Measurements from ENCODE around the gene CDK5R2. TPM values are rescaled to one million over a fixed set of nuclear protein-coding genes. Genes with fewer than 3 reads are reported as not detected.

CDK5R2 gene
- total and polyA plus RNA-seq, 12 donors: 0.13 to 10.4 (median 1.7) TPM; not detected in 3

DNA sequence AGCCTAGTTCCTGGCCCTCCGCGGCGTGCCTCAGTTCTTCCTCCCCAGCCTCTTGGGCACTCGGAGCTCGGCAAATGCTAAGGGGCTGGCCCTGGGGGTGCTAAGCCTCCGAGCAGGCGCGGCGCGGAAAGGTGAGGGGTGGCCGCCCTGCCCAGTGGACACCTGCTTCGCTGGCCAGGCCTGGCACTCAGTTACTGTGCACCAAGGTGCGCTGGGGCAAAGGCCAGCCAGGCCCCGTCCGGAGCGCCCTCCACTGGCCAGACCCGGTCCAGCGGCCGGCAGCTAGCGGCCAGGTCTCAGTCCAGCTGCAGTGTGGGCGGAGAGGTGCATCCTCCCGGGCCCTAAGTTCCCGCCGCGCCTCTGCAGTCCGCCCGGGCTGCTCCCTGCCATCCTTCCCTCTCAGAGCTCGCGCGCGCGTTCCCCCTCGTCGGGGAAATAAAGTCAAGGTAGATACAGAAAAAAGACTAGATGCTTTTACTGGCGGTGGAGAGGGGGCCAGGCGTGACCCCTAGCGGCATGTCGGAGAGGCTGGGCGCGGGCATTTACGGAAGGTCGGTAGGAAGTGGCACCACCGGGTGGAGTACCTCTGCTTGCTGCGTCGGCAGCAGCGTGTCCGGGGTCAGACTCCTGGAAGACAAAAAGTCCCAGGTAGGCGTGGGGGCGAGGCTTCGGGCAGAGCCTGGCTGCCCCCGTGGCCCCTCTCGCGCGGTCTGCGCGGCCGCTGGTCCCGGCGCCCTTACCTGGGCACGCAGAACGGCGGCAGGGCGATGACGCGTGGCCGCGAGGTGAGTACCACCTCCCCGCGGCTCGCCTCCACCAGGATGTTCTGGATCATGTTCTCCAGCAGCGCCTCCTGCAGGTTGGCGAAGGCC lies 43.2 kb downstream of the CDK5R2 start:
- Histone ChIP-seq H3K9me3 (replicated peaks in 1 of 3) (no peaks in the 10 kb centered on the region), H3K27me3 (peaks cover 48% of the 10 kb centered on the region), H3K27ac (peak overlapping the region in 1 of 5 donors; percentile 71), H3K4me3 (peak overlapping the region in 1 of 4 donors; percentile 32), H3K36me3 (replicated peaks in 1 of 2) (no peaks in the 10 kb centered on the region), H3K4me1 (replicated peaks in 1 of 2) (peaks cover 13 to 20% of the 10 kb centered on the region in 2 donors)
- intact Hi-C loops (cut with DNase I): no loop called here
- DNase-seq: peak in 6 of 7 donors; percentile 45 to 91 (median 66)
- no peak for TF ChIP-seq POLR2A (IDR thresholded peaks at IDR 0.05)
- TF ChIP-seq, protein P1, sequence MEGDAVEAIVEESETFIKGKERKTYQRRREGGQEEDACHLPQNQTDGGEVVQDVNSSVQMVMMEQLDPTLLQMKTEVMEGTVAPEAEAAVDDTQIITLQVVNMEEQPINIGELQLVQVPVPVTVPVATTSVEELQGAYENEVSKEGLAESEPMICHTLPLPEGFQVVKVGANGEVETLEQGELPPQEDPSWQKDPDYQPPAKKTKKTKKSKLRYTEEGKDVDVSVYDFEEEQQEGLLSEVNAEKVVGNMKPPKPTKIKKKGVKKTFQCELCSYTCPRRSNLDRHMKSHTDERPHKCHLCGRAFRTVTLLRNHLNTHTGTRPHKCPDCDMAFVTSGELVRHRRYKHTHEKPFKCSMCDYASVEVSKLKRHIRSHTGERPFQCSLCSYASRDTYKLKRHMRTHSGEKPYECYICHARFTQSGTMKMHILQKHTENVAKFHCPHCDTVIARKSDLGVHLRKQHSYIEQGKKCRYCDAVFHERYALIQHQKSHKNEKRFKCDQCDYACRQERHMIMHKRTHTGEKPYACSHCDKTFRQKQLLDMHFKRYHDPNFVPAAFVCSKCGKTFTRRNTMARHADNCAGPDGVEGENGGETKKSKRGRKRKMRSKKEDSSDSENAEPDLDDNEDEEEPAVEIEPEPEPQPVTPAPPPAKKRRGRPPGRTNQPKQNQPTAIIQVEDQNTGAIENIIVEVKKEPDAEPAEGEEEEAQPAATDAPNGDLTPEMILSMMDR (IDR thresholded peaks at IDR 0.05): peak in 4 of 6 experiments; percentile 28 to 50 (median 40)
- WGBS, 4 donors: 0 to 2% (median 2%) methylated on average over 8 to 72 of the region's 72 CpGs

DNA sequence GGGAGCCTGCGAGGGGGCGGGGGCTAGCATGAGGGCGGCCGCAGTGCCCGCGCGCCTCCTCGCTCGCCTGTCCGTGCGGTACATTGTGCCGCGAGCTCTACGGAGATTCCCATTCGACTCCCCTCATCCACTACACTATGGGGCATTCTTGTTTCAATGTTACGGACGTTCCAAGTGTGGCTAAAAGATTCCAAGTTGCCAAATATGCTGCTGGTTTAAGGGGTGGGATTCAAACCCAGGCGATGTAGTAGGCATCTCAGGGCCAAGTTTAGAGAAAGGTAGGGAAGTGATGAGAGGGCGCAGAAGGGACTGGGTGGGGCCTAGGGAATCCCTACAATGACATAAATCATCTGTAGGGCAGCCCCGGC lies 43.8 kb downstream of the CDK5R2 start:
- 11 to 25% (median 18%) methylated on average over 3 to 20 of the region's 20 CpGs for WGBS, 4 donors
- no peak for DNase-seq
- H3K27ac ChIP-seq: peak overlapping the region in 1 of 5 donors; percentile 71
- H3K4me1 ChIP-seq (replicated peaks in 1 of 2): peaks cover 13 to 20% of the 10 kb centered on the region in 2 donors
- intact Hi-C loops (cut with DNase I): no loop called here
- H3K27me3 ChIP-seq: peaks cover 49% of the 10 kb centered on the region
- TF ChIP-seq, protein P1 (IDR thresholded peaks at IDR 0.05): no peak
- TF ChIP-seq POLR2A (IDR thresholded peaks at IDR 0.05): no peak
- peak overlapping the region in 1 of 4 donors; percentile 32 for H3K4me3 ChIP-seq
- H3K36me3 ChIP-seq (replicated peaks in 1 of 2): no peaks in the 10 kb centered on the region
- H3K9me3 ChIP-seq (replicated peaks in 1 of 3): no peaks in the 10 kb centered on the region

GRCh38 chr2:219003979-219004378 lies 44.5 kb downstream of the CDK5R2 start:
- intact Hi-C loops (cut with DNase I): no loop called here
- WGBS, 4 donors: 83 to 90% (median 89%) methylated on average over 3 of the region's 3 CpGs

DNA sequence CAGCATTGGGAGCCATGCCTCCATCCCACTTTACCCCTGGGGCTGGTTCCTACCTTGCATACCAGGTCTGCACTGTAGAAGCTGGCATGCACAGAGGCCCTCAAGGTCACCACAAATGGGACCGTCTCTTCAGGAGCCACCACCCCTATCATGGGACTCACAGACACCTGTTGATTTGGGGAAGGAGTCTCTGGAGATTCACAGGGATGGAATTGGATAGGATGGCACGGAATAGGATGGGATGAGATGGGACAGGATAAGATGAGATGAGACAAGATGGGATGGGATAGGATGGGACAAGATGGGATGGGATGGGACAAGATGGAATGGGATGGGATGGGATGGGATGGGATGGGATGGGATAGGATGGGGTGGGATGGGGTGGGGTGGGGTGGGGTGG lies 49.8 kb downstream of the CDK5R2 start:
- TF ChIP-seq, protein P1 (IDR thresholded peaks at IDR 0.05): no peak
- TF ChIP-seq POLR2A (IDR thresholded peaks at IDR 0.05): no peak
- no peak overlapping the region for H3K27ac ChIP-seq

More at GRCh38 chr2:219003979-219004378, 44.5 kb downstream of the CDK5R2 start:
- no peak for DNase-seq
- TF ChIP-seq POLR2A (IDR thresholded peaks at IDR 0.05): no peak
- TF ChIP-seq, protein P1 (IDR thresholded peaks at IDR 0.05): no peak
- Histone ChIP-seq H3K4me3 (no peak overlapping the region), H3K9me3 (replicated peaks in 1 of 3) (no peaks in the 10 kb centered on the region), H3K4me1 (replicated peaks in 1 of 2) (peaks cover 13 to 20% of the 10 kb centered on the region in 2 donors), H3K36me3 (replicated peaks in 1 of 2) (no peaks in the 10 kb centered on the region), H3K27ac (no peak overlapping the region), H3K27me3 (peaks cover 49% of the 10 kb centered on the region)

More for the DNA sequence above, 49.8 kb downstream of the CDK5R2 start:
- no peak overlapping the region for H3K4me3 ChIP-seq
- no peaks in the 10 kb centered on the region for H3K4me1 ChIP-seq (replicated peaks in 1 of 2)
- DNase-seq: no peak
- no peaks in the 10 kb centered on the region for H3K36me3 ChIP-seq (replicated peaks in 1 of 2)
- WGBS, 4 donors: 47 to 79% (median 68%) methylated on average over 2 of the region's 2 CpGs
- peaks cover 18% of the 10 kb centered on the region for H3K27me3 ChIP-seq
- intact Hi-C loops (cut with DNase I): no loop called here
- no peaks in the 10 kb centered on the region for H3K9me3 ChIP-seq (replicated peaks in 1 of 3)
